HG02759 (cell line): ENCODE measurements around the gene WFDC2.

Experiments used
- ATAC-seq: cut with Tn5 transposase; IDR thresholded peaks from one replicate; pipeline ENCODE4 v1.9.1; 2021; ENCODE audit warnings: mild to moderate bottlenecking, moderate library complexity; ENCODE audit not compliant: unreplicated experiment

Gene WFDC2

GRCh38 chr20:45489083-45489531 lies 19.6 kb downstream of the WFDC2 start:
- ATAC-seq: no peak

- ATAC-seq: no peak
These were observed 26.0 kb downstream of the WFDC2 start for GRCh38 chr20:45495501-45495941.

DNA sequence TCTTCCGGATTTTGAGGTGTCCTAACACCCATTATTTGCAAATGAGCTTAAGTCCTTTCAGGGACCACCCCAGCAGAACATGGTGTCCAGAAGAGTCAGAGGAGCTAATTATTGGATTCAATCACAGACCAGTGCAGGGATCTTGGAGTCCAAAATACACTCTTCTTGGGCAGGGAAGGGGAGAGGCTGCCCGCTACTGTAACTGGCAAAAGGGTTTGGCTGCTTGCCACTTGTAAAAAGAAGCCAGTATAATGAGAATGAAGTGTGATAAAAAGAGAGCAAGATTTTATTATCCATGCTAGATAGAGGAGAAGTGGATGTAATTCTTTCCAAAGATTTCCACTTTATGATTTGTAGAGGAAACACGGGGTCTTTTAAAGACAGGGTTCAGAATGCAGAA lies 26.6 kb downstream of the WFDC2 start:
- no peak for ATAC-seq

GRCh38 chr20:45497971-45498494 lies 28.5 kb downstream of the WFDC2 start:
- no peak for ATAC-seq

GRCh38 chr20:45500022-45500421 lies 30.5 kb downstream of the WFDC2 start:
- ATAC-seq: no peak

- no peak for ATAC-seq
These were observed 32.0 kb downstream of the WFDC2 start for GRCh38 chr20:45501600-45501999.

- ATAC-seq: no peak
These were observed 33.0 kb downstream of the WFDC2 start for GRCh38 chr20:45502561-45502960.

GRCh38 chr20:45503403-45503802 lies 33.9 kb downstream of the WFDC2 start:
- no peak for ATAC-seq

- ATAC-seq: no peak
These were observed 36.8 kb downstream of the WFDC2 start for GRCh38 chr20:45506398-45506797.

GRCh38 chr20:45507011-45507820 lies 37.7 kb downstream of the WFDC2 start:
- ATAC-seq: peak; percentile 59

DNA sequence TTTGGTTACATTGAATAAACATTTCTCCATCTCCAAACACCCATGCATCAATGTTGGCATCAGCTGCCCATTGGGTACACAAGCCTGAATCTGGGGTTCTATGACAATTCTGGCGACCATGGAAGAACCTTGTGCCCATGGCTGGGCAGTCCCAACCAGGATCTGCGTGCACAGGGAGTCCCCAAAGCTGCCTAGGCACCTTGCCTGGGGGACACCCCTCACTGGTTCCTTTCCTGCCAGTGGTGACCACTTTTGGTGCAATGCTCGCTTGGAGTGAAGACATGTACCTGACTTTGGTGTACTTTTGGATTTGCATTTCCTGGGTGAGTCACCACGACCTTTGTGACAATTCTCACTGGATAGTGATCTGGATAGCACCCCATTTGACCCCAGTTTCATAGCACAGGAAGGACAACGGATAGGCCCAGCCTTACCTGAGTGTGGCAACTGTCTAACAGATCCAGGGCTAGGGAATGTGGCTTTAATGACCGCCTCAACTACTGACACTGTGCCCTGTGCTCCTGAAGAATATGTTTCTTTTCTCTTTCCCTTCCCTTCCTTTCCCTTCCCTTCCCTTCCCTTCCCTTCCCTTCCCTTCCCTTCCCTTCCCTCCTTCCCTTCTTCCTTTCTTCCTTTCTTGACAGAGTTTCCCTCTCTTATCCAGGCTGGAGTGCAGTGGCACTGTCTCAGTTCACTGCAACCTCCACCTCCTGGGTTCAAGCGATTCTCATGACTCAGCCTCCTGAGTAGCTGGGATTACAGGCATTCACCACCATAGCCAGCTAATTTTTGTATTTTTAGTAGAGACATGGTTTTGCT lies 38.7 kb downstream of the WFDC2 start:
- no peak for ATAC-seq

DNA sequence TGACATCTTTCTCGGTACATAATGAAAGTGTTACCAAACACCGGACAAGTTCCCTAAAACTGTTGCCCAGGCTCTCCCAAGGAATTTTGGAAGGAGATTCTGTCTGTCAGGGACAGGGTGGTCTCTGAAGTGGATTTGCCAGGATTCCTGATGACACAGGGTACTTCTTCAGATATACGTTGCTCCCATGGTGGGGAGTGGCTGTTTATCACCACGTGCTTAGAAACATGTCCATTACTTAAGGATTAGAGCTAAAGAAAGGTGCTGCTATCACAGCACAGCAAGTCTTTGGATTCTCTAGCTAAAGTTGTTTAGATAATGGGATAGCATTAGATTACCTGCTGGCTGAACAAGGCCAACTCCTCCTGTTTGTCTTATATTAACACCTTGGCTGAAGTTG lies 39.5 kb downstream of the WFDC2 start:
- no peak for ATAC-seq

- ATAC-seq: no peak
These were observed 40.8 kb downstream of the WFDC2 start for GRCh38 chr20:45510242-45510862.

- no peak for ATAC-seq
These were observed 45.8 kb downstream of the WFDC2 start, which contains the start of gene SPINT3 for GRCh38 chr20:45515147-45515913. SPINT3 (minus strand) TSS chr20:45515622; CDS start chr20:45515608, 14 bp downstream.

GRCh38 chr20:45518282-45518681 lies 48.7 kb downstream of the WFDC2 start:
- no peak for ATAC-seq

GRCh38 chr20:45523821-45524220 lies 54.3 kb downstream of the WFDC2 start:
- no peak for ATAC-seq

DNA sequence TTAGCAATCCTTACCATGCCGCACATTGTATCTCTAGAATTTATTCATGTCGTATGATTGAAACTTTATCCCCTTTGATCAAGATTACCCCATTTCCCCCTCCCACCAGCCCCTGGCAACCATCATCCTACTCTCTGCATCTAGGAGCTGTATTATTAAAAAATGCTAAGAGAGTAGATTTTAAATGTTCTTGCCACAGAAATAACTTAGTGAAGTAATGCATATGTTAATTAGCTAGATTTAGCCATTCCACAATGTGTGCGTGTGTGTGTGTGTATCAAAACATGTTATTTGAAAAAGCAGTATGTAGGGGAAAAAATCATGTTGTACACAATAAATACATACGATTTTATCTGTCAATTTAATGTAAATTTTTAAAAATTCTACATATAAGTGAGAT lies 57.7 kb downstream of the WFDC2 start:
- ATAC-seq: no peak
